ENCODE data around the gene MFN2.

- TF ChIP-seq CTCF (IDR thresholded peaks at IDR 0.05) (no peak), EZH2phosphoT487 (IDR thresholded peaks at IDR 0.05) (no peak)
Observed at GRCh38 chr1:12009318-12009947, 29.2 kb downstream of the MFN2 start.
